ENCODE measurements around the gene SLC23A1.
A peak's percentile ranks its signal among the peaks of the same experiment; 100 is the strongest.
"Not testable (repeated sequence)": the region's sequence is repeated elsewhere in the genome, so short reads cannot be mapped to it uniquely, and the experiment has no call there.

Gene SLC23A1

DNA sequence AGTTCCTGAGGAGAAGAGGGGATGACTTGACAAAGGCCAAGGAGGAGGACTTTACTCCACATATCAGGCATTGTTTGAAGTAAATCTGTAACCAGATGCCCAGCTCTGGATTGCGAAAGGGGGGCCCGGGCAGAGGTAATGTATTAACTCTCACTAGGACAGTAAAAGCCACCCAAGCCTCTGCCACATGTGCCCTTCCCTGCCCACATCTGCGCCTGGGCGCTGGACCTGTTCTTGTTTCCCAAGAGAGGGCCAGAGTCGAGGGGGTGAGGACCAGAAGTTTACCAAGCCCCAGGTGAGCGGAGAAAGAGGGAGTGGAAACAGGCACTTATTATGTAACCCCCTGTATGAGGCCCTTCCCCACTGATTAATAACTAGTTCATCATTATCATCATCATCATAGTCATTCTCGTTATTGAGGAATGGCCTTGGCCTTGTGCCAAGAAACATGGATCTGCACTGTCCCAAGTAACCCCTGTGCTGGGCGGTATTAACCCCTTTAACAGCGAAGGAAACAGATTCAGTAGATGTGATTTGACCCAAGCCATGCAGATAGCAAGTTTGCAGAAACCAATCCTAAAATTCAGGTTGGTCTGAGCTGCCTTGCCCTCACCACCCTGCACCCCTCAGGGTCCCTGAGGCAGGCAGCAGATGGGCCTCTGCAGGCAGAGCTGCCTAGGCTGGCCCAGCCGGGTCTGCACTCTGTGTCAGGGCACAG, at the start of gene SLC23A1:
Gene SLC23A1 (minus strand): TSS at position 23 of the 718 bp plus-strand sequence. CDS start 44 bp downstream, outside the sequence.
- DNase-seq (ENCODE audit: low read depth in 2 of 2) = no peak

DNA sequence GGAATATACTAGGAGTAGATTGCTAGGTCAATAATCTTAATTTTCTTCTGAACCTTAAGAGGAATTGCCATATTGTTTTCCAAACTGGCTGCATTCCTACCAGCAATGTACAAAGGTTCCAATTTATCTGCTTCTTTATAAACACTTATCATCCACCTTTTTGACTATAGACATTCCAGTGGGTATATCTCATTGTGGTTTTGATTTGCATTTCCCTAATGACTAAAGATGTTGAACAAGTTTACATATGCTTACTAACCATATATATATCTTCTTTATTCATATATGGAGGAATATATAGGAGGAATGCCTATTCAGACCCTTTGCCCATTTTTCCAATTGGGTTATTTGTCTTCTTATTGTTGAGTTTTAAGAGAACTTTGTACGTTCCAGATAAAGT, 48.6 kb upstream of the SLC23A1 start:
- no peak for DNase-seq (ENCODE audit: low read depth in 2 of 2)

DNA sequence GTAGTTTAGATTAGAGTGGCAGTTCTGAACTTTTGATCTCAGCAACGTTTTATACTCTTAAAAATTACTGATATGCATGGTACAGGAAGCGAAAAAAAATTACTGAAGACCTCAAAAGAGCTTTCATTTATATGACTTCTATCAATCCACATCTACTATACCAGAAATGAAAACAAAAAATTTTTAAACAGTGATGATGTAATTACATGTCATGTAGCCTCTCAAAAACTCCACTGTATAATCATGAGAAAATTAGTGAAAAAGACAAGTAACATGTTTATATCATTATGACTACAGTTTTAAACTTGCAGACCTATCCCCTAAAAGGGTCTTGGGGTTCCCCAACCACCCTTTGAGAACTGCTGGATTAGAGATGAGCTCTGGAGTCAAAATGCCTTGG, 46.9 kb upstream of the SLC23A1 start:
- no peak for DNase-seq (ENCODE audit: low read depth in 2 of 2)

DNA sequence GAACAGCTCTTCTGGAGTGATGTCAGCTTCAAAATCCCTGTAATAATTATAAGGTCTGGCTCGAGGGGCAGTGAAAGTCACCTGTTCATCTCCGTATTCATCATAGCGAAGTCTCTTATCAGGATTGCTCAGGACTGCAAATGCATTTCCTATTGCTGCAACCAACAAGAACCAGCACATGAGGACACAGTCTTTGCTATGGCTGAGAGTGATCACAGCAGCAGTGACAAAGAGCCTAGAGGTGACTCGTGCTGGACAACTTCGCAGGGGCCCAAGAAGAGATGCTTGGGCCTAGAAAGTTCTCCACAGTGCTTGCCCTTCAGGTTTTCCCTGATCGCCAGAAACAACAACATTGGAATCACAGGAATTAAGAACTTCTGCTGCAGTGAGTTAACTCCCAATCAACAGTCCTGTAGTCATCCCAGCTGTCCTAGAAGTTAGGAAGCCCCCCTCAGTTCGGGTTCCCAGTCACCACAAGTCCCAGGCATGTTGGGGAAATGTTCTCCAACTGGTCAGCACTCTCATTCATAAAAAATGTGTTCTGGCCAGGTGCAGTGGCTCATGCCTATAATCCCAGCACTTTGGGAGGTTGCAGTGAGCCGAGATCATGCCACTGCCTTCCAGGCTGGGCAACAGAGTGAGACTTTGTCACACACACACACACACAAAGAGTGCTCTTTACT, 43.2 kb upstream of the SLC23A1 start:
- DNase-seq (ENCODE audit: low read depth in 2 of 2) = peak; percentile 15 to 19

DNA sequence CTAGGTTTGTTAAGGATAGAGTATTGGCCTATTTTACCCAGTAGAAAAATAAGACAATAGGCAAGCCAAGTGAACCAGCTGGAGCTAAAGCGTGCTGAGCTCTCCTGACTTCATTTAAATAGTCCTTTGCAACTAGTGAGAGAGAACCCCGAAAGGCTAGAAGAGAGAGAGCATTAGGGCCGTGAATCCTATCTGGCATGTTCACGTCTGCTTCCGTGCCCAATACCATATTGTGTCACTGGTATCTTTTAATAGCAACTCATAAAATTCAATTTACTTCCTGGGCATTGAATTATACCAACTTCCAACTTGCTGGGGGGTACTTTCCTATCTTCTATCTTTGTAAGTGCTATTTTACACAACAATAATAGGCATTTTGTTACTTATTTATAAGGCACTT, 42.4 kb upstream of the SLC23A1 start:
- no peak for DNase-seq (ENCODE audit: low read depth in 2 of 2)

DNA sequence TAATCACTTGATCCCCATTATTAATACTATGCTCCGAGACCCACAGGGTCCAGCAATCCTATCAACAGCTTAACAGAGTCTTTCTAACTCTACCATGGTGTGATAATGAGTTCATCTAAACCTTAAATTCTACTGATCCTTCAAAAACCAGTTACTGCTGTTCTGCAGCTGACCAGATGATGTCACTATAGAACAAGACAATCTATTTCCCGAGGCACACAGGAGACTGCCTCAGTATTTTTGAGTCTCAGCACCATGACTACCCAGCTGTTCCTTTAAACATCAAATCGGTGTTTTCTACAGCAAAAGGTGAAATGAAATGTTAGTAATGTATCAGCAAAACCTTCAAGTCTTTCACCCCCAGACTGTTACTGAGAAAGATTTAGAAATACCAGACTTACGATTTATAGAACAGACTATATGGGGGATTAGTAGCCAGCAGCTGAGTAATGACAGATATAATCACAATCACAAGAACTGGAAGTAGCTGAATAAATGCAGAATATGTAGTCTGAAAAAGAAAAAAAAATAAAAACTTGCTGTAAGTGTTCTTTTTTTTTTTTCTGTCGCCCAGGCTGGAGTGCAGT, 39.3 kb upstream of the SLC23A1 start:
- peak; percentile 35 to 49 for DNase-seq (ENCODE audit: low read depth in 2 of 2)

DNA sequence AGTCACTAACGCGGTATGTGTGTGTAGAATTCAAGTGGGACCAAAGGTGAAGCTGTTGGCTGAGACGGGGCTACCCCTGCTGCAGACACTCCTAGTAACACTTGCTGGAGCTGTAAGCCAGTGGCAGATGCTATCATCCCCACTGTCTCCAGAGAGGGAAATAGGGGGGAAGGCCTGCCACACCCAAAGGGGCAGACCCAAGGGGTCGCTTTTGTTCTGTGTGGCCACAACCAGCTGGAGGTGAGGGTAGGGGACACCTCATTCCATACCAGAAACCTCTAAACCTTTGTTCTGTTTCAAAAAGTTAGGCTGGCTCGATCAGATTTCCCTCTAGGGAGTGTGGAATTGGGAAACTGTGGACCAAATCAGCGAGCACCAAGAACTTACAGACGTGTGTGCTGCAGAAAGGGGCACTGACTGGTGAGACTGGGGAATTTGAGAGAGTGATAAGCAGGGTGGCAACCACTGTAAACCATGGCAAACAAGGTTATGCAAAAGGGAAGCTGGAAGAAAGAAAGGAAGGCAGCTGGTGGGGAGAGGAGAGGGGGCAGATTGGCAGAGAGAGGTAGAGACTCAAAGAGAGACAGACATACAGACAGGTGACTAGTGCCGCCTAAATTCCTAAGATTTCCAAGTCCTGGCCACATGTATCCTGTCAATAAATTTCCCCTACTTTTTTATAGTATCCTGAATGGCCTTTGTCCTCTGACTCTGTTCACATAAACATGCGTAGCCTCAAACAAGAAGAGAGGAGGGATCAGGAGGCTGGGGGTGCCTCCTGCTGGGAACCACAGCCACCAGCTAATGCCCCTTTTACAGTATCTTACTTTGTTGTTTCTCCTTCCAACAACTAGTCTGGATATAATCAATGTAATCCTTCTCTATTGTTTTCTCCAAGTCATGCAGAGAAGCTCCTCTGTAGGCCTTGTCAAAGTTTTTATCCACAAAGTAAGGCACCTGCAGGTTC, 36.4 kb upstream of the SLC23A1 start:
- no peak for DNase-seq (ENCODE audit: low read depth in 2 of 2)

DNA sequence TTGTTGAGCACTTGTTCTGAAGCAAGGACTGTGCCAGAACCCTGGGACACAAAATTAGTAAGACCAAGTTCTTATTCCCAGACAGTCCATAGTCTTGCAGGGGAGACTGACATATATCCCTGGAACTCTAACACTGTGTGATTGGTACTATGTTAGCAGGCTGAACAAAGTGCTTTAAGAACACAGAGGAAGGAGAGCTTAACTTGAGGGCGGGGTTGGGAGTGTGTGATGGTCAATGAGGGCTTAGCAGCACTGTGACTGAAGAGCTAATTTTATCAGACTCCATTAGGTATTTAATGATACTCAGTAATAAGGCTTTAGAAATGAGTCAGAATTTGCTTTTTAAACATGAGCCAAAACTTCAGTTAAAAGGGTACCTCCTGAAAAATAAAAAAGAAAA, 35.7 kb upstream of the SLC23A1 start:
- no peak for DNase-seq (ENCODE audit: low read depth in 2 of 2)

DNA sequence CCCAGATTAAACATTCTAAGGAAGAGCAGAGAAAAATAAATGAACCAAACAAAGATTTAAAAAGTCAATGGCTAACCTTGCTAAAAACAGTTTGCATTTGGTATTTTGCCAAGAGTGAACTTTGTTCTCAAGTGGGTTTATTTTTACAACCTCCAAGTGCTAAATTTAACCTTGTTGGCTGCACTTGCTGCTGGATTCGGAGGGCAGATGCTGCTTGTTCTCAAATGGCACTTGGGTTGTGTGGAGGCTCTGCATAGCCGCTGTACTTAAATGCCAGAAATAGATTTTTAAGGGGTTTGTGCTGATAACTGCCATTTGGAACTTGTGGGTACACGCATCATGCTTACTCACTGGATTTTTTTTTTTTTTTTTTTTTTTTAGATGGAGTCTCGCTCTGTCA, 34.1 kb upstream of the SLC23A1 start:
- no peak for DNase-seq (ENCODE audit: low read depth in 2 of 2)

DNA sequence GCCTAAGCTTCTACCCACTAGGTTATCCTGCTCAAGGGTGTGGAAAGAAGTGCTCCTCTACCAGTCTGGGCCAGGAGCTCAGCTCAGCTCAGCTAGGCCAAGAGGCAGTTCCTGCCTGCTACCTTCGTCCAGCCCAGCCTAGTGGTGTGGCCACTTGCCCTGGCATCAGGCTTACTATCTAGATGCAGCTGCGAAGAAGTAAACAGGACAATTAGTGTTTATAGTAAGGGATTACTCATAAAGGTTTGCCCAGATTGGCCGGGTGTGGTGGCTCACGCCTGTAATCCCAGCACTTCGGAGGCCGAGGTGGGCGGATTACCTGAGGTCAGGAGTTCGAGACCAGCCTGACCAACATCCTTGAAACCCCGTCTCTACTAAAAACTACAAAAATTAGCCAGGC, 33.6 kb upstream of the SLC23A1 start:
- DNase-seq (ENCODE audit: low read depth in 2 of 2) = no peak

DNA sequence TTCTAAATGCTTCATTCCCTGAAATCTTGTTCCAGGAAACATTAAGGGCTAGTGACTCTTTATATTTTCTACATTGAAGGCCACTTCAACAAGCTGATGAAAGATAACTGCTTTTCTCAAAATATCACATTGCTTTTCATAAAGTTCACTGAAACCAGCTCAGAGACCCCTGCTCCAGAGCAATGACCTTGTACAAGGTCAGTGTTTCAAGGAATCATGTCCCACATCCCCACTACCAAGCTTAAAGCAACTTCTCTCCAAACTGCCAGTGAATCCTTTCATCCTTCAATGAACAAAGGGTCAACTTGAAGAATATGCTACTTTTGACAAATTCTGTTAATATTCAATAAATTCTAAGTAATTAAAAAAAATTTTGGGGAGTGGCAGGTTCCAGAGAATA, 32.8 kb upstream of the SLC23A1 start:
- DNase-seq (ENCODE audit: low read depth in 2 of 2) = no peak

DNA sequence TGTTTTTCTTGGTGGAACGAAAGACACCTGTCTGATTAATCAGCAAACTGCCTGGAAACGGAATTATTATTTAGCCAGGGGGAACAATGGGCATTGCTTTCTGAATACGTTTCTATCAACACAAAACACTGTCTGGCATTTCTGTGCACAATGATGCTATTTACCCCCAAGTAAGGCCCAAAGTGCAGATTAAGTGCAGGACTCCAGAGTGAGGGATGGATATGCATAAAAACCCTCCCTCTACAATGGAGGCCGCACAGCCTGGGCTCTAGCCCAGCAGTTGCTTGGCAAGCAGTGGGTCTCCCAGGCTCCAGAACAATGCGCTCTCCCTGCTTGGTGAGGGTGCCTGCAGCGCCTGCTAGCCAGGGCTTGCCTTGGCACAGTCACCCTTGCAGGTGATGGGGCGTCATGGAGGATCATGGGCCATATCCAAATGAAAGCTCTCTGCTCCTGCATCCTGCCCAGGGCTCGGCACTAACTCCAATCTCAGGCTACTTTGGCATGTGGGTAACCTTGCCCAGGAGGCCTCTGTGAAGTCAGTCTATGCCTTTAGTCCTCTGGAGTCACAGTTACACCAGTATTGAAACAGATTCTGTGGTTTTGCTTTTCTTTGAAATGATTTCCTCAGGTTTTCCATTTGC, 32.2 kb upstream of the SLC23A1 start:
- no peak for DNase-seq (ENCODE audit: low read depth in 2 of 2)

DNA sequence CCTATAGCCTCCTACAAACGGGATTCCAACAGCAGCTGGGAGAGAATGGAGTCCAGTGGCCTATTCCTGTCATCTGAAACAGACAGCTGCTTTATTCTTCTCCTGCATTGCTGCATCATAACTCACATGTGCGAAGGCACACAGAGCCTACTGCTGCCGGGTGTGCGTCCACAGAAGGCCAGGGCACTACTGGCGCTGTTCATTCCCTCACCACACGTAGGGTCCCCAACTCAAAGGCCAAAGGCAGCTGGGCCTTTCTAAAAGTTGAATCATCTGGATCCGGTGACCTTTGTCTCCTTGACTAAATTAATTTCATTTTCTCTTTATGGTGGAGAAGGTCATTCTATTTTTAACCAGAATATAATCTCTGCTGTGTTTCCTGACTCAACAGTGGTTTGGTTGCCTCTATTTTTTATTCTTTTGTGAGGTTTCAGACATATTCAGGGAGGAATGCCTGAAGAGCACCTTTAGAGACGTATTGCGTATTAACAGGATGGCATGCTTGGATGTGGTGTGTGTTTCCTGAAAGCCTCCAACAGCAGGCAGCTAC, 31.6 kb upstream of the SLC23A1 start:
- no peak for DNase-seq (ENCODE audit: low read depth in 2 of 2)

DNA sequence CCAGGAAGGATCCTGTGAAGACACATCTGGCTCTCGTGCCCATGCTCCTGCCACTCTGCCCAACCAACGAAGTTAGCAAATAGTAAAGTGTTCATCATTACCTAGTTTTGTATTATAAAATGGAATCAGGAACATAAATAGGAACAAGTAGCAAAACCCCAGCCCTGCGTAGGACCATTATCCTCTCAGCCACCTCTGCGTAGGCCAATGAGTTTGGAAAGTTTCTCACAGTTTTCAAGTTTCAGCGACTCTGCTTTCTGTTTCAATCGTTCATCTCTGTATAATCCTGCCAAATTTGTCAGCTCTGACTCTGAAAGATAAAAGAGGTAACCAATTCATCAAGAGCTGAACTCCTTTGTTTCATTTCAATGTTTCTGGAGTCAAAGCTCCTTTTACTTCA, 30.9 kb upstream of the SLC23A1 start:
- no peak for DNase-seq (ENCODE audit: low read depth in 2 of 2)

DNA sequence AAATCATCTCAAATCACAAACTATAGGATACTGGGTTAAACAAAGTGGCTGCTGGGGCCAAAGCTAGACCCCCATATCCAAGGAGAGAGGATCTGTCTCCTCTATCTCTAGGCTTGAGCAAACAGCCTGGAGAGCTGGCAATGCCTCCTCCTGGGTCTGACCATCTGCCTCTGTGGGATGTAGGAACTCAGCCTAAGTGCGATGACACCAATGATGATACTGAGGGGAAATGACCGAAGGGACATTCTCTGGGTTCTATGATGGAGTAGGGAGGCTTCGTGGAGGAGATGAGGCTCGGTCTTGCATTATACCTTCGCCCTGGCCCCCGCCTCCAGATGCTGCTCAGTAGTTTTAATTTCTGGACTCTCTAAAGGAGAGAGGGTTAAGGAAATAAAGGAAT, 30.1 kb upstream of the SLC23A1 start:
- DNase-seq (ENCODE audit: low read depth in 2 of 2) = no peak

DNA sequence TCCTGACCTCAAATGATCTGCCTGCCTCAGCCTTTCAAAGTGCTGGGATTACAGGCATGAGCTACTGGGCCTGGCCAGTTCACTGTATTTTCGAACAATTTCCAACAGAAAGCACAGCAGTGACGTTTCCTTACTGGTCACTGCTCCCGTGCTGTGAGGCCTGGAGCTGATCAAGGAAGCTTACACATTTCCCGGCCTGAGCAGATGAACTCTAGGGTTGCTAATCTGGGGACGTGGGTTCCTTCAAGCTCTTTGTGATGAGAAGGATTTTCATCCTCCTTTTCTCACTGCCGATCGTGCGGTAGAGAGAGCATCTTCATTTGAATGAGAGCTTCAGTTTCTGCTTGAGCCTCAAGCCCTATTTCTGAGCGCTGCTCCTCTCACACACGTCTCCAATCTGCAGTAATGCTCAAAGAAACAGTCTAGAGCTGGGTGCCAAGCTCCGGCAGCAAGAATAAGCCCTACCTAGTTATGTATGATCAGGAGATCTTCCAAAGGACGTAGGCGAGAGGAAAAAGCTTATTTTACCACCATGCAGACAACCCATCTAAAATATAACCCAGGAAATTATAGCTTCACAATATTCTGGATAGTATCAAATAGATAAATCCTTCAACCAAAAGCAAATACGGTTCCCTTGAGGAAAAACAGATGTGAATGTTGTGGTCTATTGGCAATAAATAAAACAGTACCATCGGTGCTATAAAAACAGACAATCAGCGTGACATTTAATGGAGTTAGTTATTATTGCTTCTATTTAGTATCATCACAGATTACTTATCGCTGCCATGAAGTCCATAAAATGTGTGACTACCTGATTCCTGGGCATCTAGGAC, 28.1 kb upstream of the SLC23A1 start:
- DNase-seq (ENCODE audit: low read depth in 2 of 2) = peak; percentile 57 to 60

DNA sequence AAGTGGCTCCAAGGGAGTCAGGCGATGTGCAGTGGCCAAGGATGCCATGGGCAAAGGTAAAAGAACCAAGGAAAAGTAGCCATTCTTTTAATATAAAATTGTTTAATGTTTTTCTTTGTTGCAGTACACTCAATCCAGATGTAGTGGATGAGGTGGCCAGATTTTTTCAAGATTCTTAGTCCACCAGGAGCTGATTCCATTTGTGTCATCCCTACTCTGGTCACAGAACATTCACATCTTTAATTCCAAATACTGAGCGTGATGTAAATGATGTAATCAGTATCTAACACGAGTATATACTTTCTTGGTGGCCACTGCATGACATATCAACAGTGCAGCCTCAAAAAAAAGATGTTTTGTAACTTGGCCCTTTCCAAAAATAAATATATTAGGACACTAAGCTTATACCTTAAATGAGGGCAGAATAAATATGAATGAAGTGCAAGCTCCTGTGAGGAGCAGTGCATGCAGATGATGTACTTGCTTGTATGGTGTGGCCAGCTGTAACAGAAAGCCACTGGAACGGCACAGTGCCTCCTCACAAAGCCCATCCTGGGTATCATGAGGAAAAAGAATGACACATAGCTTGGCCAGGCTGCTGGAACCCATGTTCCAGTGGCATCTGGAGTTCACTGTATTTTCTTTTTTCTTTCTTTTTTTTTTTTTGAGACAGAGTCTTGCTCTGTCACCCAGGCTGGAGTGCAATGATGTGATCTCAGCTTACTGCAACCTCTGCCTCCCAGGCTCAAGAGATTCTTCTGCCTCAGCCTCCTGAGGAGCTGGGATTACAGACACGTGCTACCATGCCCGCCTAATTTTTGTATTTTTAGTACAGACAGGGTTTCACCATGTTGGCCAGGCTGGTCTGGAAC, 27.3 kb upstream of the SLC23A1 start:
- no peak for DNase-seq (ENCODE audit: low read depth in 2 of 2)

DNA sequence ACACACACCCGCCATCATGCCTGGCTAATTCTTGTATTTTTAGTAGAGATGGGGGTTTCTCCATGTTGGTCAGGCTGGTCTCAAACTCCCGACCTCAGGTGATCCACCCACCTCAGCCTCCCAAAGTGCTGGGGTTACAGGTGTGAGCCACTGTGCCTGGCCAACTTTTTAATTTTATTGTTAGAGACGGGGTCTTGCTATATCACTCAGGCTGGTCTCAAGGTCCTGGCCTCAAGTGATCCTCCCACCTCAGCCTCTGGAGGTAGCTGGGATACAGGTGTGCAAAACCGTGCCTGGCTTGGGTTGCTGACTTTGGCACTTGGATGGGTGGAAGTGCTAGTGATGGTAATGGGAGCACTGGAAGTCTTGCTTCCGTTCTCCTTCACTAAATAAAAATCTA, 26.0 kb upstream of the SLC23A1 start:
- DNase-seq (ENCODE audit: low read depth in 2 of 2) = not testable (repeated sequence)

DNA sequence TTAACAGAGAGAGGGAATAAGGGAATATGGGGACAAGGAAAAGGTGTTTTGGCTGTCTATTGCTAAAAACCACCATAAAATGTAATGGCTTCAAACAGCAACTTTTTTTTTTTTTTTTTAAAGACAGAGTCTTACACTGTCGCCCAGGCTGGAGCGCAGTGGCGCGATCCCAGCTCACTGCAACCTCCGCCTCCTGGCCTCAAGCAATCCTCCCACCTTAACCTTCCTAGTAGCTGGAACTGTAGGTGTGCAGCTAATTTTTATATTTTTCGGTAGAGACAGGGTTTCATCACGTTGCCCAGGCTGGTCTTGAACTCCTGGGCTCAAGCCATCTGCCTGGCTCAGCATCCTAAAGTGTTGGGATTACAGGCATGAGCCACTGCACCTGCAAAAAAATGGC, 25.1 kb upstream of the SLC23A1 start:
- no peak for DNase-seq (ENCODE audit: low read depth in 2 of 2)

Measured in fibroblast of skin of left quadriceps (primary cell).